B cell (primary cell): Measurements from ENCODE around the gene TAF5L. TPM values are rescaled to one million over a fixed set of nuclear protein-coding genes. Genes with fewer than 3 reads are reported as not detected.
"Not testable (repeated sequence)": the region's sequence is repeated elsewhere in the genome, so short reads cannot be mapped to it uniquely, and the experiment has no call there.

Source experiments
- ATAC-seq: fragments of 200-7000 bp; cut with Tn5 transposase; one replicate; pipeline ENCODE4 v1.10.0; 2021; ENCODE audit warnings: low read depth, mild to moderate bottlenecking, moderate number of reproducible peaks, moderate library complexity
- CTCF ChIA-PET: fragments of 350-600 bp; sonication (Branson Sonifier 250); formaldehyde crosslinking; loops from one replicate; lab custom pipeline; 2021; ENCODE audit warnings: antibody characterized with exemption, inconsistent platforms; lab: Charles Lee
- POLR2A ChIA-PET: fragments of 350-600 bp; sonication (Branson Sonifier 250); formaldehyde crosslinking; loops from one replicate; lab custom pipeline; 2021; ENCODE audit warnings: antibody characterized with exemption; lab: Charles Lee
- DNase-seq: peaks from one replicate; pipeline ENCODE4 v3.0.0; 2013
- H2AFZ ChIP-seq: 2 replicates; pipeline ENCODE4 v1.6.1; 2012; ENCODE audit warnings: mild to moderate bottlenecking, low read depth, low read length; ENCODE audit not compliant: insufficient read depth, poor library complexity, severe bottlenecking
- H3K27ac ChIP-seq, 2 donors: 1 replicate in 1 of 2; 2 replicates in 1 of 2; pipeline ENCODE4 v1.5.1; 2012 to 2013; ENCODE audit warnings: low read length in 2 of 2, mild to moderate bottlenecking in 2 of 2, moderate library complexity in 1 of 2
- H3K27me3 ChIP-seq, 4 experiments: fragments of 200-600 bp in 1 of 4; sonication (generic) in 1 of 4; replicated peaks in 1 of 4; 1 replicate in 2 of 4; 2 replicates in 2 of 4; pipeline versions ENCODE4 v1.6.1 to v1.7.0; 2013 to 2016; ENCODE audit warnings: low read length in 3 of 4, mild to moderate bottlenecking in 2 of 4, mixed read lengths in 1 of 4, moderate library complexity in 1 of 4; ENCODE audit not compliant: insufficient read depth in 4 of 4, control insufficient read depth in 3 of 4; ENCODE audit errors: control extremely low read depth in 1 of 4
- H3K36me3 ChIP-seq, 2 experiments: replicated peaks in 1 of 2; 1 replicate in 1 of 2; 2 replicates in 1 of 2; pipeline versions ENCODE4 v1.6.1 to v1.7.1; 2013; ENCODE audit warnings: low read length in 1 of 2; ENCODE audit not compliant: insufficient read depth in 2 of 2, control insufficient read depth in 1 of 2; ENCODE audit errors: control extremely low read depth in 1 of 2, extremely low read depth in 1 of 2
- H3K4me1 ChIP-seq, 2 donors: fragments of 200-600 bp in 1 of 2; sonication (generic) in 1 of 2; 1 replicate in 1 of 2; 2 replicates in 1 of 2; pipeline versions ENCODE4 v1.5.1 to v1.6.1; 2013 to 2017; ENCODE audit warnings: low read length in 2 of 2; ENCODE audit not compliant: control insufficient read depth in 2 of 2, insufficient read depth in 2 of 2
- H3K4me2 ChIP-seq: replicated peaks from 2 replicates; pipeline ENCODE3; 2012; ENCODE audit warnings: mild to moderate bottlenecking, low read depth, low read length; ENCODE audit not compliant: poor library complexity, severe bottlenecking
- H3K4me3 ChIP-seq, 5 experiments: fragments of 200-600 bp in 1 of 5; sonication (generic) in 1 of 5; 1 replicate in 3 of 5; 2 replicates in 2 of 5; pipeline versions ENCODE4 v1.5.1 to v1.7.0; 2011 to 2016; ENCODE audit warnings: low read length in 4 of 5, mild to moderate bottlenecking in 4 of 5, low read depth in 2 of 5, control low read depth in 1 of 5, moderate library complexity in 1 of 5; ENCODE audit not compliant: insufficient read depth in 1 of 5; ENCODE audit errors: control extremely low read depth in 1 of 5, extremely low read depth in 1 of 5
- H3K79me2 ChIP-seq: fragments of 200-600 bp; sonication (generic); one replicate; pipeline ENCODE4 v1.6.0; 2016; ENCODE audit warnings: low read length; ENCODE audit not compliant: control insufficient read depth, insufficient read depth
- H3K9ac ChIP-seq: fragments of 200-600 bp; sonication (generic); 2 replicates; pipeline ENCODE4 v1.6.1; 2017; ENCODE audit warnings: mild to moderate bottlenecking, low read length, moderate library complexity
- H3K9me3 ChIP-seq, 3 donors: one replicate each; pipeline versions ENCODE4 v1.6.1 to v1.7.1; 2013; ENCODE audit warnings: low read length in 2 of 3; ENCODE audit not compliant: control insufficient read depth in 2 of 3, insufficient read depth in 1 of 3; ENCODE audit errors: control extremely low read depth in 1 of 3
- H4K20me1 ChIP-seq: 2 replicates; pipeline ENCODE4 v1.6.0; 2012; ENCODE audit warnings: mild to moderate bottlenecking, low read length; ENCODE audit not compliant: insufficient read depth, control insufficient read depth, poor library complexity, severe bottlenecking
- H3K27ac Mint-ChIP-seq: one replicate; pipeline ENCODE4 v1.8.0; 2021; ENCODE audit warnings: mixed read lengths
- H3K27me3 Mint-ChIP-seq: one replicate; pipeline ENCODE4 v1.8.0; 2021; ENCODE audit warnings: mixed read lengths
- H3K4me1 Mint-ChIP-seq: one replicate; pipeline ENCODE4 v1.8.0; 2021; ENCODE audit warnings: mixed read lengths
- H3K4me3 Mint-ChIP-seq: one replicate; pipeline ENCODE4 v1.8.0; 2021; ENCODE audit warnings: mixed read lengths
- H3K9me3 Mint-ChIP-seq: one replicate; pipeline ENCODE4 v1.8.0; 2022; ENCODE audit warnings: mixed read lengths; ENCODE audit not compliant: insufficient read depth
- EZH2 ChIP-seq: IDR thresholded peaks from 2 replicates; pipeline ENCODE4 v1.6.1; 2012; ENCODE audit warnings: borderline replicate concordance, low read depth, mild to moderate bottlenecking, moderate library complexity, low read length; ENCODE audit not compliant: insufficient read depth, poor library complexity, severe bottlenecking
- whole genome bisulfite sequencing: methylation state at CpG from one replicate; pipeline ENCODE4 v1.1.5; 2013; ENCODE audit warnings: missing lambda C conversion rate; ENCODE audit not compliant: insufficient coverage; 5-methylcytosine and 5-hydroxymethylcytosine counted together
- intact Hi-C: fragments of 100-400 bp; cut with micrococcal nuclease; formaldehyde crosslinking; loops from one replicate; pipeline ENCODE4 v1.10.0; 2022
- polyA plus RNA-seq: library from polyadenylated mRNA; depleted of rRNA; stranded (reverse); fragments of >200 nt; gene quantifications from 2 replicates; pipeline ENCODE4 v1.2.3, GENCODE V29; 2012
- total RNA-seq, 2 donors: library from RNA; stranded (reverse); fragments of 120-200 nt in 1 of 2; gene quantifications; 1 replicate in 1 of 2; 2 replicates in 1 of 2; pipeline versions ENCODE4 v1.2.3 to v1.2.4, GENCODE V29; 2013 to 2022
- TF ChIP-seq, protein P1 (sequence below): fragments of 200-600 bp; IDR thresholded peaks from one replicate; pipeline ENCODE4 v1.8.0; 2022; ENCODE audit warnings: antibody characterized with exemption, mild to moderate bottlenecking

Gene TAF5L
- total and polyA plus RNA-seq, 2 donors (not counting 1 experiment from before 2014, with no cell fraction given) = 15.7 to 24.0 TPM

DNA sequence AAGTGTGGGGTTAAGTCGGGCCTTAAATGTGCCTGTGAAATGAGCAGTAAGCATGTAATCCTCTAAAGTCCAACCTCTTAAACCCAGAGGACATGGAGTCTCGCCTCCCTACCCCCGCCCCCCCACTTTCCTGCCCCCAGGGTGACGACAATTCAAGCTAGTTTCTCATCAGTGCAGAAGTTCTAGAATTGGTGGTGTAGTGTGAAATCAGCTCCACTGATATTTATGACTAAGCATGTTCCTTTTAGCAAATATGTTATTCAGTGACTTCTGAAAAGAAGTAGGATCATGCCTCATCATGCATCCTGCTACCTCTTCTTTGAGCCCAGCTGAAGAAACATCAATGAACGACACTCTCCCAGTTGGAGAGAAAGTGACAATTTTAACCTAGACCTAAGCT, 64.8 kb downstream of the TAF5L start:
- Histone ChIP-seq H3K79me2 (peaks cover 15% of the 10 kb centered on the region), H4K20me1 (no peaks in the 10 kb centered on the region), H2AFZ (no peak overlapping the region), H3K4me3 (no peak overlapping the region), H3K4me2 (no peak overlapping the region), H3K27ac (no peak overlapping the region), H3K36me3 (no peaks in the 10 kb centered on the region), H3K27me3 (no peaks in the 10 kb centered on the region), H3K9me3 (no peaks in the 10 kb centered on the region), H3K4me1 (peaks cover 16 to 18% of the 10 kb centered on the region in 2 donors), H3K9ac (no peak overlapping the region)
- Mint-ChIP-seq H3K4me1 (peaks cover 27% of the 10 kb centered on the region), H3K9me3 (no peaks in the 10 kb centered on the region), H3K4me3 (peak overlapping the region; percentile 16), H3K27ac (no peak overlapping the region), H3K27me3 (no peaks in the 10 kb centered on the region)
- ATAC-seq (no peak), DNase-seq (no peak)
- ChIA-PET POLR2A (no interaction called here), CTCF (interaction anchor here (1.5 kb wide), 1 partner anchor 750 kb away, joined by 3 read pairs; no protein-coding TSS in a partner anchor)
- intact Hi-C loops = no loop called here
- TF ChIP-seq EZH2 = no peak
- TF ChIP-seq, protein P1, sequence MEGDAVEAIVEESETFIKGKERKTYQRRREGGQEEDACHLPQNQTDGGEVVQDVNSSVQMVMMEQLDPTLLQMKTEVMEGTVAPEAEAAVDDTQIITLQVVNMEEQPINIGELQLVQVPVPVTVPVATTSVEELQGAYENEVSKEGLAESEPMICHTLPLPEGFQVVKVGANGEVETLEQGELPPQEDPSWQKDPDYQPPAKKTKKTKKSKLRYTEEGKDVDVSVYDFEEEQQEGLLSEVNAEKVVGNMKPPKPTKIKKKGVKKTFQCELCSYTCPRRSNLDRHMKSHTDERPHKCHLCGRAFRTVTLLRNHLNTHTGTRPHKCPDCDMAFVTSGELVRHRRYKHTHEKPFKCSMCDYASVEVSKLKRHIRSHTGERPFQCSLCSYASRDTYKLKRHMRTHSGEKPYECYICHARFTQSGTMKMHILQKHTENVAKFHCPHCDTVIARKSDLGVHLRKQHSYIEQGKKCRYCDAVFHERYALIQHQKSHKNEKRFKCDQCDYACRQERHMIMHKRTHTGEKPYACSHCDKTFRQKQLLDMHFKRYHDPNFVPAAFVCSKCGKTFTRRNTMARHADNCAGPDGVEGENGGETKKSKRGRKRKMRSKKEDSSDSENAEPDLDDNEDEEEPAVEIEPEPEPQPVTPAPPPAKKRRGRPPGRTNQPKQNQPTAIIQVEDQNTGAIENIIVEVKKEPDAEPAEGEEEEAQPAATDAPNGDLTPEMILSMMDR = no peak
- WGBS = 88% methylated on average over 1 of the region's 5 CpGs

DNA sequence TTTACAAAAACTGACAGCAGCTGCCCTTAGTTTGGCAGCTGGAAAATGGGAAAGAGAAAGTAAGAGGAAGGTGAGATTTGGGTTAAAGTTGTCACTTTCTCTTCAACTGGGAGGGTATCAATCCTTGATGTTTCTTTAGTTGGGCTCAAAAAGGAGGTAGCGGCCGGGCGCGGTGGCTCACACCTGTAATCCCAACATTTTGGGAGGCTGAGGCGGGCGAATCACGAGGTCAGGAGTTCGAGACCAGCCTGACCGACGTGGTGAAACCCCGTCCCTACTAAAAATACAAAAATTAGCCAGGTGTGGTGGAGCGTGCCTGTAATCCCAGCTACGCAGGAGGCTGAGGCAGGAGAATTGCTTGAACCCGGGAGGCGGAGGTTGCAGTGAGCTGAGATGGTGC, 65.8 kb downstream of the TAF5L start:
- CTCF ChIA-PET = not testable (repeated sequence)

DNA sequence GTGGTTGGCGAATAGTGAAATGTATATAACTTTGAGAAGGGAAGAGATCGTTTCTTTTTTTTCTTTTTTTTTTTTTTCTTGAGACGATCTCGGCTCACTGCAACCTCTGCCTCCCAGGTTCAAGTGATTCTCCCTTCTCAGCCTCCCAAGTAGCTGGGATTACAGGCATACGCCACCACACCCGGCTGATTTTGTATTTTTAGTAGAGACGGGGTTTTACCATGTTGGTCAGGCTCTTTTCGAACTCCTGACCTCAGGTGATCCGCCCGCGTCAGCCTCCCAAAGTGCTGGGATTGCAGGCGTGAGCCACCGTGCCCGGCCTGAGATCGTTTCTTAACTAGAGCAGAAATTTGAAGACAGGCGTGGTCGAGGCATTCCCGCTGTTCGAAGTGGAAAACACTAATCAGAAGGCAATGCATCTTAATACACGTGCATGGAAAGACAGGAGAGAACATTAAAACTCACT, 66.6 kb downstream of the TAF5L start:
- WGBS = 64% methylated on average over 14 of the region's 20 CpGs
- H3K9ac ChIP-seq = peak overlapping the region; percentile 79
- POLR2A ChIA-PET = interaction anchor here (0.7 to 3.0 kb wide), 5 partner anchors 19 to 265 kb away, joined by 3 to 22 read pairs (median 5); partner anchors contain the start of genes TAF5L and URB2
- not testable (repeated sequence) for H3K9me3 Mint-ChIP-seq, H3K27me3 ChIP-seq, H3K36me3 ChIP-seq, H3K27me3 Mint-ChIP-seq, H3K9me3 ChIP-seq, ATAC-seq
- peaks cover 11% of the 10 kb centered on the region for H4K20me1 ChIP-seq
- H3K27ac ChIP-seq = peak overlapping the region; percentile 43 to 68
- H3K4me3 ChIP-seq = peak overlapping the region; percentile 30 to 85 (median 69)
- H3K4me3 Mint-ChIP-seq = peak overlapping the region; percentile 96
- H3K27ac Mint-ChIP-seq = peak overlapping the region; percentile 90
- DNase-seq = peak; percentile 21
- intact Hi-C loops = loop anchor here (1.0 to 5.0 kb wide), 7 partner anchors 67 to 1419 kb away; partner anchors contain the start of genes ARV1, CCSAP, GALNT2 and RAB4A
- H3K4me2 ChIP-seq = peak overlapping the region; percentile 89
- H3K4me1 ChIP-seq = peaks cover 16 to 18% of the 10 kb centered on the region in 2 donors
- peaks cover 32% of the 10 kb centered on the region for H3K4me1 Mint-ChIP-seq
- CTCF ChIA-PET = interaction anchor here (0.7 to 3.2 kb wide), 8 partner anchors 20 to 305 kb away, joined by 3 to 38 read pairs (median 4); partner anchors contain the start of genes TAF5L and URB2
- peak overlapping the region; percentile 83 for H2AFZ ChIP-seq
- H3K79me2 ChIP-seq = peaks cover 29% of the 10 kb centered on the region

More for the DNA sequence above, 65.8 kb downstream of the TAF5L start:
- peaks cover 16 to 18% of the 10 kb centered on the region in 2 donors for H3K4me1 ChIP-seq
- POLR2A ChIA-PET, H3K27ac ChIP-seq, H3K27me3 Mint-ChIP-seq, DNase-seq, H3K4me3 ChIP-seq, H3K4me3 Mint-ChIP-seq, ATAC-seq, H3K36me3 ChIP-seq, H3K27me3 ChIP-seq, H3K9me3 ChIP-seq, intact Hi-C loops, H3K9ac ChIP-seq, H4K20me1 ChIP-seq, H3K4me2 ChIP-seq, H2AFZ ChIP-seq, H3K27ac Mint-ChIP-seq, H3K9me3 Mint-ChIP-seq: not testable (repeated sequence)
- WGBS = 92% methylated on average over 11 of the region's 15 CpGs
- H3K79me2 ChIP-seq = peaks cover 22% of the 10 kb centered on the region
- peaks cover 30% of the 10 kb centered on the region for H3K4me1 Mint-ChIP-seq
